Measurements from ENCODE around the gene ABLIM1. TPM values are rescaled to one million over a fixed set of nuclear protein-coding genes. Genes with fewer than 3 reads are reported as not detected.

ABLIM1 gene
- total and polyA plus RNA-seq, 10 of the 15 experiments (the other 5 are each of a cell fraction or from before 2014, with no cell fraction given): 14.2 to 50.5 (median 28.1) TPM

DNA sequence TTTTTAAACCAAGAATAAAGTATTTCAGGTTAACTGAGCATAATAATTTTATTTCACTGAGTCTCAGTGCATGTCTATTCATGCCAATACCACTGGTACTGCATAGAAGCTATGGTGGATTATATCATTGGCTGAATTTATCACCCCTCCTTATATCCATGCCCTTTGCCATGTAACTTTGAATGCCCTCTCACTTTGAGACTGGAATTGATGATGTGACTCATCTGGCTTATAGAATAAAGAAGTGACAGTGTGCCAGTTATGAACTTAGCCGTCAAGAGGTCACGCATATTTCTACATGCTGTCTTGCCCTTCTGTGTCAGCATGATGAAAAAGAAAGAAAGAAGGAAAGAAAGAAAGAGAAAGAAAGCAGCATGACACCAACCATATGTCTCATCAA is 20.7 kb upstream of the ABLIM1 start:
- in situ Hi-C loops (cut with MboI): no loop called here
- TF ChIP-seq CBX5 (IDR thresholded peaks at IDR 0.05; ENCODE audit: low read depth): no peak
- no peak for TF ChIP-seq SREBF2 (IDR thresholded peaks at IDR 0.05; ENCODE audit: low read length)
- TF ChIP-seq SIN3A (IDR thresholded peaks at IDR 0.05; ENCODE audit: low read depth, low read length): no peak
- no peak for TF ChIP-seq NR2F1 (conservative IDR thresholded peaks at IDR 0.05)
- TF ChIP-seq, protein P1, sequence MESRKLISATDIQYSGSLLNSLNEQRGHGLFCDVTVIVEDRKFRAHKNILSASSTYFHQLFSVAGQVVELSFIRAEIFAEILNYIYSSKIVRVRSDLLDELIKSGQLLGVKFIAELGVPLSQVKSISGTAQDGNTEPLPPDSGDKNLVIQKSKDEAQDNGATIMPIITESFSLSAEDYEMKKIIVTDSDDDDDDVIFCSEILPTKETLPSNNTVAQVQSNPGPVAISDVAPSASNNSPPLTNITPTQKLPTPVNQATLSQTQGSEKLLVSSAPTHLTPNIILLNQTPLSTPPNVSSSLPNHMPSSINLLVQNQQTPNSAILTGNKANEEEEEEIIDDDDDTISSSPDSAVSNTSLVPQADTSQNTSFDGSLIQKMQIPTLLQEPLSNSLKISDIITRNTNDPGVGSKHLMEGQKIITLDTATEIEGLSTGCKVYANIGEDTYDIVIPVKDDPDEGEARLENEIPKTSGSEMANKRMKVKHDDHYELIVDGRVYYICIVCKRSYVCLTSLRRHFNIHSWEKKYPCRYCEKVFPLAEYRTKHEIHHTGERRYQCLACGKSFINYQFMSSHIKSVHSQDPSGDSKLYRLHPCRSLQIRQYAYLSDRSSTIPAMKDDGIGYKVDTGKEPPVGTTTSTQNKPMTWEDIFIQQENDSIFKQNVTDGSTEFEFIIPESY (IDR thresholded peaks at IDR 0.05): no peak
- TF ChIP-seq, protein P2, sequence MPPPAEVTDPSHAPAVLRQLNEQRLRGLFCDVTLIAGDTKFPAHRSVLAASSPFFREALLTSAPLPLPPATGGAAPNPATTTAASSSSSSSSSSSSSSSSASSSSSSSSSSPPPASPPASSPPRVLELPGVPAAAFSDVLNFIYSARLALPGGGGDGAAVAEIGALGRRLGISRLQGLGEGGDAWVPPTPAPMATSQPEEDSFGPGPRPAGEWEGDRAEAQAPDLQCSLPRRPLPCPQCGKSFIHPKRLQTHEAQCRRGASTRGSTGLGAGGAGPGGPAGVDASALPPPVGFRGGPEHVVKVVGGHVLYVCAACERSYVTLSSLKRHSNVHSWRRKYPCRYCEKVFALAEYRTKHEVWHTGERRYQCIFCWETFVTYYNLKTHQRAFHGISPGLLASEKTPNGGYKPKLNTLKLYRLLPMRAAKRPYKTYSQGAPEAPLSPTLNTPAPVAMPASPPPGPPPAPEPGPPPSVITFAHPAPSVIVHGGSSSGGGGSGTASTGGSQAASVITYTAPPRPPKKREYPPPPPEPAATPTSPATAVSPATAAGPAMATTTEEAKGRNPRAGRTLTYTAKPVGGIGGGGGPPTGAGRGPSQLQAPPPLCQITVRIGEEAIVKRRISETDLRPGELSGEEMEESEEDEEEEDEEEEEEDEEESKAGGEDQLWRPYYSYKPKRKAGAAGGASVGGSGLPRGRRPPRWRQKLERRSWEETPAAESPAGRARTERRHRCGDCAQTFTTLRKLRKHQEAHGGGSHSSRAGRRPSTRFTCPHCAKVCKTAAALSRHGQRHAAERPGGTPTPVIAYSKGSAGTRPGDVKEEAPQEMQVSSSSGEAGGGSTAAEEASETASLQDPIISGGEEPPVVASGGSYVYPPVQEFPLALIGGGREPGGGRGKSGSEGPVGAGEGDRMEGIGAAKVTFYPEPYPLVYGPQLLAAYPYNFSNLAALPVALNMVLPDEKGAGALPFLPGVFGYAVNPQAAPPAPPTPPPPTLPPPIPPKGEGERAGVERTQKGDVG (CRISPR knock-in tag; IDR thresholded peaks at IDR 0.05): no peak
- no peak for TF ChIP-seq HDAC6 (IDR thresholded peaks at IDR 0.05; ENCODE audit: unreplicated experiment)
- TF ChIP-seq TBL1XR1 (IDR thresholded peaks at IDR 0.05; ENCODE audit: low read depth, low read length): no peak
- TF ChIP-seq MEF2A (IDR thresholded peaks at IDR 0.05; ENCODE audit: insufficient read depth, low read depth, low read length): no peak
- TF ChIP-seq, protein P3, sequence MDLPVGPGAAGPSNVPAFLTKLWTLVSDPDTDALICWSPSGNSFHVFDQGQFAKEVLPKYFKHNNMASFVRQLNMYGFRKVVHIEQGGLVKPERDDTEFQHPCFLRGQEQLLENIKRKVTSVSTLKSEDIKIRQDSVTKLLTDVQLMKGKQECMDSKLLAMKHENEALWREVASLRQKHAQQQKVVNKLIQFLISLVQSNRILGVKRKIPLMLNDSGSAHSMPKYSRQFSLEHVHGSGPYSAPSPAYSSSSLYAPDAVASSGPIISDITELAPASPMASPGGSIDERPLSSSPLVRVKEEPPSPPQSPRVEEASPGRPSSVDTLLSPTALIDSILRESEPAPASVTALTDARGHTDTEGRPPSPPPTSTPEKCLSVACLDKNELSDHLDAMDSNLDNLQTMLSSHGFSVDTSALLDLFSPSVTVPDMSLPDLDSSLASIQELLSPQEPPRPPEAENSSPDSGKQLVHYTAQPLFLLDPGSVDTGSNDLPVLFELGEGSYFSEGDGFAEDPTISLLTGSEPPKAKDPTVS (IDR thresholded peaks at IDR 0.05; ENCODE audit: low read depth, low read length): no peak
- Histone ChIP-seq H3K9ac (ENCODE audit: control insufficient read depth, insufficient read depth, low read length) (no peak overlapping the region), H3K4me2 (ENCODE audit: control insufficient read depth, insufficient read depth) (no peak overlapping the region), H2AFZ (ENCODE audit: control insufficient read depth, low read depth, low read length) (no peak overlapping the region), H3K27me3 (replicated peaks in 1 of 2; ENCODE audit: control insufficient read depth in 2 of 2, insufficient read depth in 2 of 2, low read length in 1 of 2) (no peaks in the 10 kb centered on the region; a peak in 1 of 4 replicates), H3K36me3 (ENCODE audit: control insufficient read depth in 2 of 2, insufficient read depth in 2 of 2, low read length in 1 of 2) (no peaks in the 10 kb centered on the region), H3K4me3 (no peak overlapping the region), H3K4me1 (ENCODE audit: control insufficient read depth, insufficient read depth, low read length) (no peaks in the 10 kb centered on the region), H3K27ac (ENCODE audit: control insufficient read depth, insufficient read depth) (no peak overlapping the region), H3K9me3 (replicated peaks; ENCODE audit: control insufficient read depth, insufficient read depth, low read length) (no peaks in the 10 kb centered on the region), H4K20me1 (ENCODE audit: control insufficient read depth, insufficient read depth) (no peaks in the 10 kb centered on the region), H3K79me2 (ENCODE audit: control insufficient read depth, insufficient read depth, low read length) (no peaks in the 10 kb centered on the region)
- CTCF ChIA-PET: interaction anchor here (1.5 kb wide), 1 partner anchor 208 kb away, joined by 7 read pairs; no protein-coding TSS in a partner anchor
- no TSS peak for BruUV-seq (replicated peaks)
- WGBS (ENCODE audit: insufficient coverage, insufficient replicate concordance, low lambda C conversion rate, missing lambda C conversion rate): 26% methylated on average over 2 of the region's 2 CpGs
- SMC1A ChIA-PET (ENCODE audit: uncharacterized antibody, unreplicated experiment): no interaction called here
- RAD21 ChIA-PET (ENCODE audit: unreplicated experiment): no interaction called here
- intact Hi-C loops (cut with micrococcal nuclease; ENCODE audit: unreplicated experiment): no loop called here
- DNase-seq (ENCODE audit: low read depth, low spot score): no peak
- no peak for FAIRE-seq
- ATAC-seq: no peak
- POLR2A ChIA-PET: no interaction called here
